Naive thymus-derived CD8-positive, alpha-beta T cell (primary cell): ENCODE results near the gene ST7. TPM values are rescaled to one million over a fixed set of nuclear protein-coding genes. Genes with fewer than 3 reads are reported as not detected.
"Not testable (repeated sequence)": the region's sequence is repeated elsewhere in the genome, so short reads cannot be mapped to it uniquely, and the experiment has no call there.

ENCODE experiments used
- ATAC-seq, 2 donors: fragments of 150-1000 bp; cut with Tn5 transposase in 1 of 2; sonication (Bioruptor Pico), chemical (Tn5 transposase) in 1 of 2; 1 replicate in 1 of 2; 2 replicates in 1 of 2; pipeline ENCODE4 v1.10.0; 2021; ENCODE audit warnings: mild to moderate bottlenecking in 2 of 2, moderate library complexity in 2 of 2
- POLR2A ChIA-PET: fragments of 350-600 bp; sonication (Branson Sonifier 250); formaldehyde crosslinking; loops from one replicate; lab custom pipeline; 2021; ENCODE audit warnings: antibody characterized with exemption; lab: Charles Lee
- DNase-seq, 10 donors: peaks; one replicate each; pipeline versions ENCODE4 v3.0.0 to v3.0.0-alpha.2; 2020 to 2022
- H3K27ac Mint-ChIP-seq, 10 donors: one replicate each; pipeline ENCODE4 v1.8.0; 2020 to 2022; ENCODE audit warnings: mild to moderate bottlenecking in 10 of 10, mixed read lengths in 10 of 10, moderate library complexity in 4 of 10, inconsistent platforms in 1 of 10
- H3K27me3 Mint-ChIP-seq, 5 donors: one replicate each; pipeline ENCODE4 v1.8.0; 2021 to 2022; ENCODE audit warnings: mixed read lengths in 5 of 5
- H3K36me3 Mint-ChIP-seq, 3 donors: one replicate each; pipeline ENCODE4 v1.8.0; 2020 to 2022; ENCODE audit warnings: mixed read lengths in 3 of 3, mild to moderate bottlenecking in 2 of 3, inconsistent platforms in 1 of 3
- H3K4me1 Mint-ChIP-seq, 4 donors: one replicate each; pipeline ENCODE4 v1.8.0; 2021 to 2022; ENCODE audit warnings: mixed read lengths in 4 of 4
- H3K4me3 Mint-ChIP-seq, 10 donors: one replicate each; pipeline ENCODE4 v1.8.0; 2020 to 2022; ENCODE audit warnings: mild to moderate bottlenecking in 10 of 10, mixed read lengths in 10 of 10, moderate library complexity in 6 of 10, inconsistent platforms in 1 of 10
- H3K9me3 Mint-ChIP-seq, 9 donors: one replicate each; pipeline ENCODE4 v1.8.0; 2020 to 2022; ENCODE audit warnings: mixed read lengths in 9 of 9, mild to moderate bottlenecking in 3 of 9, inconsistent platforms in 1 of 9, moderate library complexity in 1 of 9
- polyA plus RNA-seq, 3 donors: library from polyadenylated mRNA; unstranded; fragments of 300-500 nt; fragmentation: Illumina TruSeq; gene quantifications; one replicate each; pipeline ENCODE4 v1.2.3, GENCODE V29; 2021
- total RNA-seq, 8 experiments: library from RNA in 2 of 8; stranded (reverse) in 2 of 8; gene quantifications; one replicate each; pipeline ENCODE4 v1.2.3 and lab custom pipeline; 2021 to 2026

ST7 gene
- total and polyA plus RNA-seq, 5 experiments from 2014 or later = 1.3 to 5.3 (median 3.0) TPM

DNA sequence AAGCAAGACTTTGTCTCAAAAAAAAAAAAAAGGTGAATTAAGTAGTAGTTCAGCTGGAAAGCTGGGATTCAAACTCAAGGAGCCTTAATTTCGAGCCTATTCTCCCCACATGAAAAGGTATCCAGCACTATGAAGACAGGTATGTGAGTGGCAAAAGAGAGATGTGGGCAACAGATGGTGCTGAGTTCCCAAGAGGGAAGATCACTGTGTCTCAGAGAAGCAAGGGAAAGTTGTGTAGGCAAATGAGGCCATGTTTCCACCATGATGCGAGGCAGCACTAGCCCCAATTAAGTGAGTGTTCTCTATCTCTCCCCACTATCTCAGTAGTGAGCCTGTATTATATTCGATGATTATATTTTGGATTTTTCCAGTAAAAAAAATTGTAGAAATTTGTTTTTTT lies 19.8 kb upstream of the ST7 start:
- Mint-ChIP-seq H3K36me3 (no peaks in the 10 kb centered on the region), H3K9me3 (no peaks in the 10 kb centered on the region), H3K4me1 (peaks cover 0 to 10% (median 4%) of the 10 kb centered on the region in 4 donors), H3K27me3 (peaks cover 12 to 32% (median 16%) of the 10 kb centered on the region in 5 donors), H3K4me3 (no peak overlapping the region), H3K27ac (no peak overlapping the region)
- POLR2A ChIA-PET = no interaction called here
- ATAC-seq (no peak), DNase-seq (no peak)

DNA sequence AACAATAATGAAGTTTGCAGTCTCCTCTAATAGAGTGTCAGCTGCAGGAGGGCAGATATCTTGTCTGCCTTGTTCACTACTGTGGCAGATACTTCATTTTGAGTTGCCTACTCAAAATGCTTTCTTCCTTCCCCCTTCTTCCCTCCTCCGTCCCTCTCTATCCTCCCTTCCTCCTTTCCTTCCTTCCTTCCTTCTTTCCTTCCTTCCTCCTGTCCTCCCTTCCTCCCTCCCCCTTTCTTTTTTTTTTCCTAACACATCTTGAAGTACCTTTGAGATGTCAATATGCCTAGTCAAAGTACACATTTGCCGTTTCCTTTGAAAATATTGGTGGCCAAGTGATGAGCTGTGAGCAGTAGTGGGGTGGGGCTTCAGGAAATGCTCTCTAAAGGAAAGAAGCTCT lies 18.7 kb upstream of the ST7 start:
- POLR2A ChIA-PET = no interaction called here
- H3K9me3 Mint-ChIP-seq = no peaks in the 10 kb centered on the region
- peaks cover 12 to 26% (median 19%) of the 10 kb centered on the region in 5 donors for H3K27me3 Mint-ChIP-seq
- H3K27ac Mint-ChIP-seq = peak overlapping the region in 1 of 10 donors; percentile 34
- no peak overlapping the region for H3K4me3 Mint-ChIP-seq
- peaks cover 0 to 10% (median 4%) of the 10 kb centered on the region in 4 donors for H3K4me1 Mint-ChIP-seq
- ATAC-seq (no peak), DNase-seq (no peak)
- H3K36me3 Mint-ChIP-seq = no peaks in the 10 kb centered on the region

DNA sequence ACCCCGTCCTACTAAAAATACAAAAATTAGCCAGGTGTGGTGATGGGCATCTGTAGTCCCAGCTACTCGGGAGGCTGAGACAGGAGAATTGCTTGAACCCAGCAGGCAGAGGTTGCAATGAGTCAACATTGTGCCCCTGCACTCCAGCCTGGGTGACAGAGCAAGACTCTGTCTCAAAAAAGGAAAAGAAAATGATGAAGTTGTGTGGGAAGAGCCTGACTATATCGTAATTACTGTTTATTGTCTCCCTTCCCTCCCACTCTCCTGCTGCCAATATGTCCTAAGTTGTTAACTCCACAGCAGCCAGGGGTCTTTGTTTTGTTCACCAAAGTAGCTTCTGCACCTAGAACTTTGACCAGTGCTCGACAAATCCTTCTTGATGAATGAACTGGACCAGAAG lies 16.5 kb upstream of the ST7 start:
- POLR2A ChIA-PET, H3K9me3 Mint-ChIP-seq, H3K36me3 Mint-ChIP-seq, ATAC-seq, DNase-seq, H3K4me3 Mint-ChIP-seq, H3K27ac Mint-ChIP-seq, H3K4me1 Mint-ChIP-seq: not testable (repeated sequence)
- peaks cover 8 to 23% (median 16%) of the 10 kb centered on the region in 5 donors for H3K27me3 Mint-ChIP-seq

DNA sequence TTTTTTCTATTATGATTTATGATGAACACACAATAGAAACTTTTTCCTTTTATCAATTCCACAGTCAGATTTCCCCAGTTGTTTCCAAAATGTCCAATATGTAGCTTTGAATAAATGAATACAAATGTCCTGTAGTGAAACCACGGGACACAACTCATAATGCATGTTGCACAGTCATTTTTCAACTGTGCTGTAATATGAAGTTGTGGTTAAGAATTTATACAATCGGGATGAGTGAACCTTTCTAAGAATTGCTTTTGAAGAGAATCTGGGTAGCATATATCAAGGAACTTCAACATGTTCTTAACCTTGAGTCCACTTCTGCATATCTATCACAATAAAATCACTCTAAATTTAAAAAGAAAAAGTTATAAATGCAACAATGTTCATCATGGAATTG lies 14.6 kb upstream of the ST7 start:
- Mint-ChIP-seq H3K9me3 (no peaks in the 10 kb centered on the region), H3K36me3 (no peaks in the 10 kb centered on the region), H3K27ac (no peak overlapping the region), H3K4me3 (no peak overlapping the region), H3K27me3 (peaks cover 8 to 21% (median 15%) of the 10 kb centered on the region in 5 donors), H3K4me1 (no peaks in the 10 kb centered on the region)
- POLR2A ChIA-PET = no interaction called here
- ATAC-seq = no peak
- no peak for DNase-seq

DNA sequence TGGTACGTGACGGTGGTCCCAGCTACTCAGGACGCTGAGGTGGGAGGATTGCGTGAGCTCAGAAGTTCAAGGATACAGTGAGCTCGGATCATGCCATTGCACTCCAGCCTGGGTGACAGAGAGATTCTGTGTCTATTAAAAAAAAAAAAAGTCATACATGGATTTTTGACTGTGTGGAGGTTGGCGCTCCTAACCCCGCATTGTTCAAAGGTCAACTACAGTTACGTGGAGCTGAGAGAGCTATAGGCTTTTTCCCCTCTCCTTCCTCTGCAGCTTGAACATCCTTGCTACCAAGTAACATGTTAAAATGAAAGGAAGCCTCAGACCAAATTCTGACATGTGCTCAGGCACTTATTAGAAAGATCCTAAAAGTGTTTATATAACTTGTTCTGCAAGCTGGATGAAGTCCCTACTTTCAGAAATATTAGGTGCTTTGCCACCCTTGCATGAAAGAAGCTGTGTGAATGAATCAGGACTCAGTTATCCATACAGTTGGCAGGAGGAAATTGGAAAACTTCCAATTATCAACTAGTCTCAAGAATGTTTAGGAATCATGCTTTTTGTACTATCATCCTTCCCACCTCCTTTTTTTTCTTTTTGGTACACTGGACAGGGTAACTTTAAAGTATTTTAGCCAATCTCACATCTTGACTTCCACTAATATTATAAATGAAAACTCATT lies 12.5 kb upstream of the ST7 start:
- Mint-ChIP-seq H3K27me3 (peaks cover 0 to 12% (median 10%) of the 10 kb centered on the region in 5 donors), H3K4me1 (no peaks in the 10 kb centered on the region), H3K27ac (no peak overlapping the region), H3K9me3 (no peaks in the 10 kb centered on the region), H3K4me3 (no peak overlapping the region), H3K36me3 (no peaks in the 10 kb centered on the region)
- POLR2A ChIA-PET = no interaction called here
- no peak for DNase-seq
- ATAC-seq = no peak

DNA sequence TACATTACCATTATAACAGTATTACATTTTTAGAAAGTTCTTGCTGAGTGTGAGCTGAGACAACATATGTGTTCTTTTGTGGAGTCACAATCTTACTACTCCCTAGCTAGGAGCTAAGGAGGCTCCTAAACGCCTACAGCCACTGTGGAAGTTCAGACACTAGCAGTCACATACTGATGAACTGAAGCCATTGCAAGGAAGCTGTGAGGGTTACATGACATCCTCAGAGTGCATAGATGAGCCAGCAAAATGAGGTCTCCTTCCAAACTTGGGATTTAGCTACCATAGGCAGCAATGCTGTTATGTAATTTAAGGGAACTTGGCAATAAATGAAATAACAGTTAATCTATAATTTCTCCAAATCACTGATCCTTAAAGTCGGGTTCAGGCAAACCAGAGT lies 10.8 kb upstream of the ST7 start:
- Mint-ChIP-seq H3K36me3 (no peaks in the 10 kb centered on the region), H3K27me3 (peaks cover 0 to 5% (median 2%) of the 10 kb centered on the region in 5 donors), H3K4me3 (no peak overlapping the region), H3K9me3 (no peaks in the 10 kb centered on the region), H3K27ac (no peak overlapping the region), H3K4me1 (no peaks in the 10 kb centered on the region)
- ATAC-seq (no peak), DNase-seq (no peak)
- POLR2A ChIA-PET = no interaction called here

DNA sequence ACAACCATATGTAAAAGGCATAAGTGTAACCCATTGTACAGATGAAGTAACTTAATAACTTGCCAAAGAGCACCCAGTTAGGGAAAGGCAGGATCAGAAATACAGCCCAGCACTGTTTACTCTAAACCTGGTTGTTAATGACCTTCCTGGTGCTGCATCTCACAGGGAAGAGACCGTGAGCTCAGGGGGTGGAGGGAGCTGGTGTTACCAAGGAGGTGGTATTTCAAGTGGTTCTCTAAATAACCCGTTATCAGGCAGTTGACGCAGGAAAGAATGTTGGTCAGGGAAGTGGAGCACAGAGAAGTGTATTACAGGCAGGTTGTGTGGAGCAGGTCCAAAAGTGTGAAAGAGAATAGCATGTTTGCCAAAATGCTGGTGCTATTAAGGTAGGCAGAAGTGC lies 4.4 kb upstream of the ST7 start:
- no peaks in the 10 kb centered on the region for H3K9me3 Mint-ChIP-seq
- H3K27ac Mint-ChIP-seq = no peak overlapping the region
- DNase-seq (no peak), ATAC-seq (no peak)
- POLR2A ChIA-PET = interaction anchor here (0.6 kb wide), 1 partner anchor 54 kb away, joined by 5 read pairs; no protein-coding TSS in a partner anchor
- H3K36me3 Mint-ChIP-seq = no peaks in the 10 kb centered on the region
- H3K4me1 Mint-ChIP-seq = peaks cover 0 to 4% (median 2%) of the 10 kb centered on the region in 4 donors
- H3K27me3 Mint-ChIP-seq = peaks cover 0 to 3% (median 0%) of the 10 kb centered on the region in 5 donors
- H3K4me3 Mint-ChIP-seq = no peak overlapping the region

DNA sequence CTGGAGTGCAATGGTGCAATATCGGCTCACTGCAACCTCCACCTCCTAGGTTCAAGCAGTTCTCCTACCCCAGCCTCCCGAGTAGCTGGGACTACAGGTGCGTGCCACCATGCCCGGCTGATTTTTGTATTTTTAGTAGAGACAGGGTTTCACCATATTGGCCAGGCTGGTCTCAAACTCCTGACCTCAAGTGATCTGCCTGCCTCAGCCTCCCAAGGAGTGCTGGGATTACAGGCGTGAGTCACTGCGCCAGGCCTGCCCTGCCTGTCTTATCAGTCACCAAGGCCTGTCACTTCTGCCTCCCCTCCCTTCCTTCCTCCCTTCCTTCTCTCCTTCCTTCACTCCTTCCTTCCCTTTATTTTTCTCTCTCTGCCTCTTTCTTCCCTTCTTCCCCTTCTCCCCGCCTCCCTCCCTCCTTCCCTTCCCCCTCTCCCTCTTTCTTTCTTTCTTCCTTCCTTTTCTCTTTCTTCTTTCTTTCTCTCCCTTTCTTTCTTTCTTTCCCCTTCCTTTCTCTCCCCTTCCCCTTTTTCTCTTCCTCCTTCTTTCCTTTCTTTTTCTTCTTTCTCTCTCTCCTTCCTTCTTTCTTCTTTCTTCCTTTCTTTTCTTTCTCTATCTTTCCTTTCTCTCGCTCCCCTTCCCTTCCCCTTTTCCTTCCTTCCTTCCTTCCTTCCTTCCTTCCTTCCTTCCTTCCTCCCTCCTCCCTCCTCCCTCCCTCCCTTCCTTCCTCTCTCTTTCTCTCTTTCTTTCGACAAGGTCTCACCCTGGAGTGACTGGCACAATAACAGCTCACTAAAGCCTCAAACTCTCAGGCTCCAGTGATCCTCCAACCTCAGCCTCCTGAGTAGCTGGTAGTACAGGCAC lies 3.1 kb upstream of the ST7 start:
- Mint-ChIP-seq H3K27ac (peak overlapping the region in 3 of 10 donors; percentile 4 to 20 (median 19)), H3K27me3 (peaks cover 0 to 3% (median 0%) of the 10 kb centered on the region in 5 donors), H3K36me3 (no peaks in the 10 kb centered on the region), H3K4me3 (no peak overlapping the region), H3K4me1 (peaks cover 6 to 14% (median 10%) of the 10 kb centered on the region in 4 donors), H3K9me3 (no peaks in the 10 kb centered on the region)
- ATAC-seq (no peak), DNase-seq (no peak)
- POLR2A ChIA-PET = no interaction called here

DNA sequence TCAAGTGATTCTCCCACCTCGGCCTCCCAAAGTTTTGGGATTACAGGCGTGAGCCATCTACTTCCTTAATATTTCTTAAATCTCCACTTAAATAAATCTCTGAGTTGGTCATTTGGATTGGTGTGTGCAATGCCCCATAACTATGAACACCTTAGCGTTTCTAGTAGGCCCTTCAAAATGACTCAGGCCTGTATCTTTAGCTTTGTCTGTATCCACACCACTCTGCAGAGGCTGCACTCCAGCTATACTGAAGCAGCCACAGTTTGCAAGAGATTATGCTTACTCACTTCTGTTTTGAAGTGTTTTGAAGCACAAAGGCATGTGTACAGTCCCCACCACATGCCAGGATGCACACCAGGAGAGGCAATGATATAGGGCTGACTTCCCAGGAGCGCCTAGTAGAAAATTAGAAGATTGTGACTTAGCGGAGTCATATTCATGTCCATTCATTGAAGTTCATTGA lies 2.4 kb upstream of the ST7 start:
- peak overlapping the region in 3 of 10 donors; percentile 4 to 57 (median 19) for H3K27ac Mint-ChIP-seq
- ATAC-seq = no peak
- peaks cover 10 to 19% (median 16%) of the 10 kb centered on the region in 4 donors for H3K4me1 Mint-ChIP-seq
- POLR2A ChIA-PET = no interaction called here
- H3K36me3 Mint-ChIP-seq = no peaks in the 10 kb centered on the region
- H3K4me3 Mint-ChIP-seq = no peak overlapping the region
- H3K9me3 Mint-ChIP-seq = no peaks in the 10 kb centered on the region
- H3K27me3 Mint-ChIP-seq = peaks cover 0 to 3% (median 0%) of the 10 kb centered on the region in 5 donors
- no peak for DNase-seq

DNA sequence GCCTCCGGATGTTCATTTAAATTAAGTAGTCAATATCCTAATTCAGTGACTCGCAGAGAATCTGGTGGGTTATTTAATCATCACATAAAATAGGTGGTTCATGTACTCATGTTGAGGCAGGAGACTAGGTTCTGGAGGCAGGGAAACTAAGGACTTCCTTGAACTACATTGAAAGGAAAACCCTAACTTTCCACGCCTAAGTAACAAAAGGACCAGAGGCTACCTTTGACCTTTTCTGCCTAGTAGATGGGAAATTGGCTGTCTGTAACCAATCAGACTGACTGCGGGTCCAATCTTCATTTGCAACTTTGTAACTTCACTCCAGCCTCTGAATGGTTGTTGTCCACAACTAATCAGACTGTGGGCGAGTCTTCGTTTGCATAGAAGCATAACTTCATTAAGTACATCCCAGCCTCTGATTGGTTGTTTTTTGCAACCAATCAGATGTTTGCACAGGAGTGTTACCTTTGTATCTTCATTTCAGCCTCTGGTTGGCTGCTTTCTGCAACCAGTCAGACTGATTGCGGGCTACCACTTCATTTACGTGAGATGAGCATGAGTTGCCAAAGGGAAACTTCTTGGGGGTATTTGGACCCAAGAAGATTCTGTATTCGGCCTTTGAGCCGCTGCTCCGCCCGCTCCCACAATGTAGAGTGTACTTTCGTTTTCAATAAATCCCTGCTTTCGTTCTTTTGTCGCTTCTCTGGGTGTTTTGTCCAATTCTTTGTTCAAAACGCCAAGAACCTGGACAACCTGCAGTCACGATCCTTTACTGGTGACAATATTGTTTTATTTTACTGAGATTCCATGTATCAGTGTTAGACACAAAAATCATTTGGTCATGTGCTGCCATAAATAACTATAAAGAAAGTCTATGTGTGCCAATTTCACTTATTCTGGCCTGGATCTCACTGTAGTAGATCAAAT lies 1.7 kb upstream of the ST7 start:
- ATAC-seq (no peak), DNase-seq (no peak)
- Mint-ChIP-seq H3K4me3 (peak overlapping the region in 4 of 10 donors; percentile 10 to 80 (median 40)), H3K27ac (peak overlapping the region in 1 of 10 donors; percentile 57), H3K27me3 (peaks cover 0 to 3% (median 0%) of the 10 kb centered on the region in 5 donors), H3K9me3 (no peaks in the 10 kb centered on the region), H3K4me1 (peaks cover 10 to 19% (median 17%) of the 10 kb centered on the region in 4 donors), H3K36me3 (no peaks in the 10 kb centered on the region)
- POLR2A ChIA-PET = no interaction called here

DNA sequence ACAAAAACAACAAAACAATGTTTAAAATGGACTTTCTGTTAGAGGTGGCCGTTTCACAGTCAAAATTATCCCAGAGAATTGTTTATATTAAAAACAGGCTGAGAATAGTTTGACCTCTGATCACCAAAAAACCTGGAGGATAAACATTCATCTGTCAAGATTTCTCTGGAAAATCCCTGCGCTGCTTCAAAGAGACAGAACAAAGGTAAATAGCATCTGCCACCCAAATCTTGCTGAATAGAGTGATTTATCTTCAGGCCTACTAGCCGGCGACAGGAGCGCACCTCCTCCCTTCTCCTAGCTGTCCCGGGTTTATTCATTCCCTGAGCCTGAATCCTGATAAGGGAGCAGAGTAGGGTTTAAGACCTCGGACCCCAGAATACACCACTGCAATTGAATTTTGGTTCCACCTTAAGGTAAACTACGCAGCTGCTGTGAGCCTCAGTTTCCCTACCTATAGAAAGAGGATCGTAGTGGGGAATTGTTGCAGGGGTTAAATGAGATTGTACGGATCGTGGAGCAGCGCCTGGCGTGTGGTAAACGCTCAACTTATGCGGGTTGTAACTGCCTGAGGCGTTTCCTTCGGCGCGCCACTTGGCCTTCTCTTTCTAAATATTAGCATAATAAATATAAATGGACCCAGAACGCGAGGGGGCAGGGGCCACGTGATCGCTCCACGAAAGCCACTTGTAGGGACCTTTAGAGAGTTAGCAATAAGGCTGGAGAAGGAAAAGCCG lies 498 bp upstream of the ST7 start:
- DNase-seq = no peak
- peak overlapping the region in 8 of 10 donors; percentile 15 to 87 (median 68) for H3K27ac Mint-ChIP-seq
- no peaks in the 10 kb centered on the region for H3K36me3 Mint-ChIP-seq
- peak overlapping the region; percentile 70 to 90 (median 83) for H3K4me3 Mint-ChIP-seq
- H3K9me3 Mint-ChIP-seq = no peaks in the 10 kb centered on the region
- POLR2A ChIA-PET = no interaction called here
- H3K27me3 Mint-ChIP-seq = peaks cover 0 to 3% (median 0%) of the 10 kb centered on the region in 5 donors
- peak; percentile 15 to 16 for ATAC-seq
- peaks cover 10 to 19% (median 17%) of the 10 kb centered on the region in 4 donors for H3K4me1 Mint-ChIP-seq
